ENCODE measurements around the gene PPP1R16B.
A peak's percentile ranks its signal among the peaks of the same experiment; 100 is the strongest.

Gene PPP1R16B

GRCh38 chr20:38805502-38805957, at the start of gene PPP1R16B:
Gene PPP1R16B (plus strand): TSS chr20:38805697. CDS start chr20:38835926, 30,229 bp downstream.
- peak; percentile 65 for DNase-seq

GRCh38 chr20:38757145-38757775, 48.2 kb upstream of the PPP1R16B start:
- DNase-seq, result no peak

DNA sequence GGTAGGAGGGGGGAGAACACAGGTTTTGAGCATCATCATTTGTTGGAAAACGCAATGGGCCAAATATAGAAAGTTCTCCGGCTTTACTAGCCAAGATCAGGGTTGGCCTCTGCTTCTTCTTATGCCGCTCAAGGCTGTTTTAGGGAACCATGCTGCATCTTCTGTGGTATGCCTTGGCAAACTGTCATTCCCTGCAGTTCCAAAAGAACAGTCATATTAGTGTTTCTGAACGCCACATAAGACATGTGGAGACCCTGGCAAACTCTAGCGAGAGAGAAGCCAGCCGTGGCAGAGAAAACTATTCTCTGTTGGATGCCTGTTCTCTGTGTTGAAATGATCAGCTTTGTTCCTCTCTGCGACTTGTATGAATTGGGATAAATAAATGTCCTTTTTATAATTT, 46.4 kb upstream of the PPP1R16B start:
- DNase-seq, result no peak

GRCh38 chr20:38760978-38761377, 44.5 kb upstream of the PPP1R16B start:
- DNase-seq, result no peak

- no peak for DNase-seq
Observed at GRCh38 chr20:38762174-38762573, 43.3 kb upstream of the PPP1R16B start.

DNA sequence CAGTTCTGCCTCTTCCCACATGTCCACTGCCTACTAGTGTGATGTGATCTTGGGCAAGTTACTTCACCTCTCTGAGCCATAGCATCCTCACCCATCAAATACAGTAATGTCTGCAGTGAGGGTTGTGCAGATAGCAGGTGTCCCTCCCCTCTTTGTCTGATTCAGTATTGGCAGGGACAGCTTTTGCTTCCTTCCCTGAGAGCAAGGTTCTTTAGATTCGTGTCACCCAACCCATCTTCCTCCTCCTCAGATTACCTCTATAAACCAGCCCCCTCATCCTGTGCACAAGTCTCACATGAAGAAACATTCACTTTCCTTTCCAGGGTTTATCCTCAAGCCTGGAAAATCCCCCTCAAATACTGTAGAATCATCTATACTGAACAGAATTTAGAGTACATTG, 41.9 kb upstream of the PPP1R16B start:
- DNase-seq, result no peak

GRCh38 chr20:38764567-38765318, 40.8 kb upstream of the PPP1R16B start:
- DNase-seq, result no peak

- DNase-seq, result no peak
Observed at GRCh38 chr20:38766071-38766470, 39.4 kb upstream of the PPP1R16B start.

DNA sequence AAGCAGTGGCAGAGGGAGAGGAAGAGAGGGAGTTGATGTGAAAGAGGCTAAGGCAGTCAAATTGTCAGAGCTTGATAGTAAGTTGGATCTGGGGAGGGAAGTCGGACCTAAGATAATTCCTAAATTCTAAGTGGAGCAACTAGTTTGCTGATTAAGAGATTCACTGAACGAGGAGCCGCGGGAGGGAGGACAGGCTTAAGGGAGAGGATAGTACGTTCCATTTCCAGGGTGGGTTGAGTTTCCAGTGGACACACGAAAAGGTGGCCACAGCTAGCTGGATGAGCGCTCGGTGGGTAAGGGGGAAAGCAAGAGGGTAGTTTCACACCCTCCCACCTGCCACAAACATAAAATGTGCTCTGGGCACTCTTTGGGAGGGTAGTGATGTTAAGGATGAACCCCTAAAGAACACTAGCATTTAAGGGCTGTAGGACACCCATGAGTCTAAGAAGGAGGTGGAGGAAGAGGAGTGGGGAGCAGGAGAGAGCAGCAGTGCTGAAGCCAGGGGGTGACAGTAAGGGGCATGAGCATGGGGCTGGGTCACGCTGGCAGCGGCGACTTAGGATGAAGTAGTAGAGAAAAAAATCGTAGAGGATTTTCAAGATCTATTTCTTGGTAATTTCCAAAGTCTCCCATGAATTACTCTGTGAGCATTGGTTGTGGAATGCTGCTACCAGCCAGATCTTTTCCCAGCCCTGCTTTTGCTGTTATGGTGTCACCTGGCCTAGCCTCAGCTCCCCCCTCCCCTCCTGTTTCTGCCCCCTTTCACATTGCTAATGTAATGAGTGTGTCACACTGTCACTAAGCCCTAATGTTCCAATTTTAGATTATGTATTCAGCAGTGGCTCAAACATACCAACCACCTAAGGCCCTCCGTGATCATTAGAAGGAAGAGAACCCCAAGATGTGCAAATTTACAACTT, 35.9 kb upstream of the PPP1R16B start:
- DNase-seq, result no peak

- DNase-seq, result no peak
Observed at GRCh38 chr20:38770546-38770945, 35.0 kb upstream of the PPP1R16B start.

GRCh38 chr20:38770970-38771369, 34.5 kb upstream of the PPP1R16B start:
- no peak for DNase-seq

DNA sequence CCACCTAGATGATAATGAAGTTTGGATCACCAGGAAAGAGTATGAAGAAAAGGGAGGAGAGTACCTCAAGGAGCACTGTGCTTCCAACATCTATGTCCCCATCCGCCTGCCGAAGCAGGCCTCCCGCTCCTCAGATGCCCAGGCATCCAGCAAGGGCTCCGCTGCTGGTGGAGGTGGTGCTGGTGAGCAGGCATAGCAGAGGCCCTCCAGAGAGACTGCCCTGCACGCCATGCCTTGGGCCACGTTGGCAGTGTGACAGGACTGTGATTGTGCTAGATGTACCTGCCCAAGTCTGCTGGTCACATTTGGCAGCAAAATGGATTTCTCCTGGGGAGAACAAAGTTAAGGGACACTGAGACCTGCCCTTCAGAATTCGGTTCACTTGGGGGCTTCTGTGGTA, 33.9 kb upstream of the PPP1R16B start:
- DNase-seq, result no peak

DNA sequence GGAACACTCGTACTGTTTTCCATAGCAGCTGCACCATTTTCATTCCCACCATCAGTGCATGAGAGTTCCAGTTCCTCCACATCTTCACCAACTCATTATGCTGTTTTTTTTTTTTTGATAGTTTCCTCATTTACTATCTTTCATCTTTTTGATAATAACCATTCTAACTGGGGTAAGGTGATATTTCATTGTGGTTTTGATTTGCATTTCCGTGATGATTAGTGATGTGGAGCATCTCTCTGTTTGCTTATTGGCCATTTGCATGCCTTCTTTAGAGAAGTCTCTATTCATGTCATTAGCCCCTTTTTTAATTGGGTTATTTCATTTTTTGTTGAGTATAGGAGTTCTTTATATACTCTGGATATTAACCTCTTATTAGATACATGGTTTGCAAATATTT, 31.3 kb upstream of the PPP1R16B start:
- no peak for DNase-seq

DNA sequence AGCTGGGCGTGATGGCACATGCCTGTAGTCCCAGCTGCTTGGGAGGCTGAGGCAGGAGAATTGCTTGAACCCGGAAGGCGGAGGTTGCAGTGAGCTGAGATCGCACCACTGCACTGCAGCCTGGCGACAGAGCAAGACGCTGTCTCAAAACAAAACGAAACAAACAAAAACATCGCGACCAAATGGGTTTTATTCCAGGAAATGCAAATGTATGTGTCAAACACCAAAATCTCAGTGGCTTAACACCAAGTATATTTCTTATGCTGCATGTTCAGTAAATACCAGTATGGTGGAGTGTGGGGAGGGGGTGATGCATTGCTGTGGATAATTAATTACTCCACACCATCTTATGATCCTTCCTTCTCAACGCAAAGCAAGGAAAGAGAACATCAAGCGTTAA, 29.1 kb upstream of the PPP1R16B start:
- DNase-seq, result no peak

DNA sequence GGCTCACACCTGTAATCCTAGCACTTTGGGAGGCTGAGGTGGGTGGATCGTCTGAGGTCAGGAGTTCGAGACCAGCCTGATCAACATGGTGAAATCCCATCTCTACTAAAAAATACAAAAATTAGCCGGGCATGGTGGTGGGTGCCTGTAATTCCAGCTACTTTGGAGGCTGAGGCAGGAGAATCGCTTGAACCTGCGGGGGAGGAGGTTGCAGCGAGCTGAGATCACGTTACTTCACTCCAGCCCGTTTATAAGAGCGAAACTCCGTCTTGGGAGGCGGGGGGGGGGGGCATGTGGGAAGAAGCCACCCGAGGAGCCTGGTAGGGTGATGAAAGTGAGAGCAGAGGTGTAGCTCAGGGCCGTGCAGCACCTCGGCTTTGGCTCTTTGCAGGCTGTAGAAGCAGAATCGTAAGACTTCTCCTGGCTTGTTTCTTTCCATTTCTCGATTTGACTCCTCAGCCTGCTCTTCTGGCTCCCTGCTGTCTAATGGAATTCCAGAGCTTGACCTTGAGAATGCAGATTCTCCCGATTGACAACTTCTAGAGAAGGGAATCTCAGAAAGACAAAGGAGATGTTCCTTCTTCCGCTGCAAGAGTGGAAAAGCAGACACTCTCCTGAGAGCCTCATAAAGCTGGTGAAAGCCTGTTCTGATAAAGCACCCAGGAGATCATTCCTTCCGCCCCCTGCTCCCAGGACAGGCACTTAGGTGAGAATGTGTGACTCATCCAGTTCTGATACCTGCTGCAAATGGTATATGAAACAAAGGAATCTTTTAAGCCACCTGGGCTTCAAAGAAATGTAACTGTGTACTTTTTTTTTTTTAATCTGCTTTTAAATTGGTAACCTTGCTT, 26.0 kb upstream of the PPP1R16B start:
- no peak for DNase-seq

GRCh38 chr20:38782275-38782674, 23.2 kb upstream of the PPP1R16B start:
- DNase-seq, result no peak

GRCh38 chr20:38787870-38788269, 17.6 kb upstream of the PPP1R16B start:
- no peak for DNase-seq

DNA sequence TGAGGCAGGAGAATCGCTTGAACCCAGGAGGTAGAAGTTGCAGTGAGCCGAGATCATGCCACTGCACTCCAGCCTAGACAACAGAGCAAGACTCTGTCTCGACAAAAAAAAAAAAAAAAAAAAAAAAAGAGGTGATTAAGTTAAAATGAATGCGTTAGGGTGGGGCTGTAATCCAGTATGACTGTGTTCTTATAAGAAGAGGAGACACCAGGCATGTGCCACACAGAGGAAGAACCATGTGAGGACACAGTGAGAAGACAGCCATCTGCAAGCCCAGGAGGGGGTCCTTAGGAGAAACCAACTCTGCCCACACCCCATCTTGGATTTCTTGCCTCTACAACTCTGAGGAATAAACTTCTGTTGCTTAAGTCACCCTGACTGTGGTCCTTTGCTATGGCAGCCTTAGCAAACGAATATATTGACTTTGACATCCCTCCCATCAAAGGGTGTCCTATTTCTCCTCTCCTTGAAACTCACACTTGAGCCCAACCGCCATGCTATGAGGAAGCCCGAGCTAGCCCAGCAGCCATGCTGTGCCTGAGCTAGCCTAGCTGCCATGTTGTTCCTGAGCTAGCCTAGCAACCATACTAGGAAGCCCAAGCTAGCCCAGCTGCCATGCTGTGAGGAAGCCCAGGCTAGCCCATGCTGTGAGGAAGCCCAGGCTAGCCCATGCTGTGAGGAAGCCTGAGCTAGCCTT, 15.8 kb upstream of the PPP1R16B start:
- DNase-seq, result no peak

DNA sequence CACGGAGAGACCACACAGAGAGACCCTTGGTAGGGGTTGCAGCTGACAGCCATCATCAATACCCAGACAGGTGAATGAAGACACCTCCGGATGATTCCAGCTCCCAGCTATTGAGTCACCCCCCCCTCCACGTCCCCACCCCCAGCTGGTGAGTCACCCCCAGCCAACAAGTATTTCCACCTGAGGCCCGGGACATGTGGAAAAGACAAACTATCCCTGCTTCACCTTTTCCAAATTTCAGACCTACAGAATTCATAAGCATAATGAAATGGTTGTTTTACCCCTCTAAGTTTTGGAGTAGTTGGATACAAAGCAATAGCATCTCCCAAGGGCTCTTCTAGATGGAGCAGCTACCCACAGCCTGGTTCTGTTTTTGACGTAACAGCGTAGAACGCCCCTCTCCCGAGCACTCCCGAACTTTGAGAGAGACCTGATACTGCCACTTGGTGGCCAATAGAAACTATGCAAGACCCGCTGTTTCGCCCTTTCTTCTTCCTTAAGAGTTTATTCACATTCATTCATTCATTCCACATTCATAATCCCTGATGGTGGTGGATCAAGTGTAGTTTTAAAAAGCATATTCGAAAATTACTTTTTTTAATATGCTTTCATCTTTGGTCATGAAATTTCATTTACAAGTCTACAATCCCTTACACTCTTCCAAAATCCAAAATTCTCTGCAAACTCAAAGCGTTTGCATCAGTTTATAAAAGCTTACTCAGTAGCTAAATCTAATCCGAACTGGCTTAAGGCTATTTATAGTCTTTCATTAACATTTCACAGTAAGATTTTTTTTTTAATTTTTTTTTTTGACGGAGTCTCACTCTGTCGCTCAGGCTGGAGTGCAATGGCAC, 15.1 kb upstream of the PPP1R16B start:
- no peak for DNase-seq

- DNase-seq, result no peak
Observed at GRCh38 chr20:38791291-38791690, 14.2 kb upstream of the PPP1R16B start.

GRCh38 chr20:38791940-38792339, 13.6 kb upstream of the PPP1R16B start:
- DNase-seq, result no peak

Measured in activated effector memory CD4-positive, alpha-beta T cell treated with Interleukin-2 at 50 U/mL for 16 hours (primary cell).